ENCODE data around the gene NELL1.

- no peak for TF ChIP-seq POLR2AphosphoS5 (IDR thresholded peaks at IDR 0.05; ENCODE audit: borderline replicate concordance, low read depth, low read length)
- no peak for TF ChIP-seq EZH2 (IDR thresholded peaks at IDR 0.05)
Observed at GRCh38 chr11:20658135-20658534, 11.3 kb upstream of the NELL1 start.

Measured in SK-N-MC (cell line).